Fibroblast of mammary gland (primary cell): ENCODE measurements around the gene NPHP1.
"Not testable (repeated sequence)": the region's sequence is repeated elsewhere in the genome, so short reads cannot be mapped to it uniquely, and the experiment has no call there.

Source experiments
- DNase-seq: peaks from one replicate; pipeline ENCODE4 v3.0.0-alpha.2; 2010; ENCODE audit warnings: low read depth
- H3K4me3 ChIP-seq: 2 replicates; pipeline ENCODE4 v1.5.1; 2011; ENCODE audit warnings: low read depth, mild to moderate bottlenecking, low read length, moderate library complexity; ENCODE audit not compliant: control insufficient read depth
- TF ChIP-seq, protein P1 (sequence below): conservative IDR thresholded peaks from 2 replicates; pipeline ENCODE4 v1.5.1; 2011; ENCODE audit warnings: low read depth, low read length, inconsistent platforms; ENCODE audit not compliant: control insufficient read depth, insufficient read depth

Gene NPHP1

DNA sequence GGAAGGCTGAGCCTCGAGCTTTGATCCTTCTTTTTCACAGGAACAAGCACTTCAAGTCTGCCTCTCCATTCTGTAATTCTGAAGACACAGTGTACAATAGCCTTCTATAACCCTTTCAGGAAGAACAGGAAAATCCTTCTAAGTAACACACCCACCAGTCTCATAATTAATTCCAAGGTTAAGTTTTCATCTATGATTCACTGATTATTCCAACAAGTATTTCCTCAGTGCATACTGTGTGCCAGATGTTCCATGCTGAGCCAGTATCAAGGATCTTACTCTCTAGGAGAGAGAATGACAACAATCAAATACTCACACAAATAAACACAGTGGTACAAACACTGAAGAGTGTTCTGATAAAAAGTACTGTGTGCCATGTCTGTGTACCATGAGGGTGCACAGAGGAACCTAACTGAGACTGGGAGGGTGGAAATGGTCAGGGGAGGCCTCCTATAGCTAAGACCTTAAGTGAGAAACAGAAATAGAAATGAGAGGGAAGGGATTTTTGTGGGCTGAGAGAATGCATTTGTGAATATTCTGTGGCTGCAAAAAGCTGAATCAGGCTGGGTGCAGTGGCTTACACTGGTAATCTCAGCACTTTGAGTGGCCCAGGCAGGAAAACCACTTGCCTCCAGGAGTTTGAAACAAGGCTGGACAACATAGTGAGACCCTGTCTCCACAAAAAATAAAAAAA, 14.8 kb upstream of the NPHP1 start:
- H3K4me3 ChIP-seq, result no peak overlapping the region
- DNase-seq, result peak; percentile 67
- TF ChIP-seq, protein P1, sequence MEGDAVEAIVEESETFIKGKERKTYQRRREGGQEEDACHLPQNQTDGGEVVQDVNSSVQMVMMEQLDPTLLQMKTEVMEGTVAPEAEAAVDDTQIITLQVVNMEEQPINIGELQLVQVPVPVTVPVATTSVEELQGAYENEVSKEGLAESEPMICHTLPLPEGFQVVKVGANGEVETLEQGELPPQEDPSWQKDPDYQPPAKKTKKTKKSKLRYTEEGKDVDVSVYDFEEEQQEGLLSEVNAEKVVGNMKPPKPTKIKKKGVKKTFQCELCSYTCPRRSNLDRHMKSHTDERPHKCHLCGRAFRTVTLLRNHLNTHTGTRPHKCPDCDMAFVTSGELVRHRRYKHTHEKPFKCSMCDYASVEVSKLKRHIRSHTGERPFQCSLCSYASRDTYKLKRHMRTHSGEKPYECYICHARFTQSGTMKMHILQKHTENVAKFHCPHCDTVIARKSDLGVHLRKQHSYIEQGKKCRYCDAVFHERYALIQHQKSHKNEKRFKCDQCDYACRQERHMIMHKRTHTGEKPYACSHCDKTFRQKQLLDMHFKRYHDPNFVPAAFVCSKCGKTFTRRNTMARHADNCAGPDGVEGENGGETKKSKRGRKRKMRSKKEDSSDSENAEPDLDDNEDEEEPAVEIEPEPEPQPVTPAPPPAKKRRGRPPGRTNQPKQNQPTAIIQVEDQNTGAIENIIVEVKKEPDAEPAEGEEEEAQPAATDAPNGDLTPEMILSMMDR, result no peak

- H3K4me3 ChIP-seq, DNase-seq: not testable (repeated sequence)
Observed at GRCh38 chr2:110218889-110219288, 14.1 kb upstream of the NPHP1 start.

DNA sequence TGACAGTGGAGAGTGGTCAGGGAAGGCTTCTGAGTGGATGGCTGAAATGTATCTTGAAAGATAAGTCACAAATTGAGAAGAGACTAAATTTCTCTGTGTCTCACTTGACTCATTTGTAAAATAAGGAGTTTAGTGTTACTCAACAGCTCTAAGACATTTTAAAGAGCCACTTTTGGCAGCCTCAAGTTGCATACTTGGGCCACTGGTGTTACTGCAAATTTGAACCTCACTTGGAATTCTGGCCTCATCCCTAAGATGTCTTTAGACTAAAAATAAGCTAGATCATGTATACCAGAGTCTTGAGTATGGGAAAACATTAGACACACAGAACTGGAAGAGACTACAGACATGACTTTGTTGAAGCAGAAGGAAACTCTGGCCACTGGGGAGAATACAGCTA, 12.0 kb upstream of the NPHP1 start:
- TF ChIP-seq, protein P1, result no peak
- DNase-seq, result no peak
- no peak overlapping the region for H3K4me3 ChIP-seq

DNA sequence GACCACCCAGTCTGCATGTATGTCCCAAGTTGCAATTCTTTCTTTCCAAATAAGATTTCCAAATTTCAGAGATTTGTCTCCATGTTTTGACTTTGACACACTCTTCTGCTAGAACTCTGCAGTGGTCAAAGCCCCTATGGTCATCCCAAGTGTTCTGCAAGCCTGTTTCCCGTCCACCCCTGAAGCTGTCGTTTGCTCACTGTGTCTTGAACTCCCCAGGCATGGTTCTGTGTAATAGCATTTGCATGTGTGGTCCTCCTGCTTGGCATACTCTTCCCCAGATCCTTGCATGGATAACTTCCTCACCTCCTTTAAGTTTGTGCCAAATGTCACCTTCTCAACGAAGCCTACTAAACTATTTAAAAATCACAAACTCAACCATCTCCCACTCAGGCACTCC, 11.4 kb upstream of the NPHP1 start:
- no peak overlapping the region for H3K4me3 ChIP-seq
- TF ChIP-seq, protein P1, result no peak
- no peak for DNase-seq

- no peak for DNase-seq
Observed at GRCh38 chr2:110215566-110216158, 10.8 kb upstream of the NPHP1 start.

DNA sequence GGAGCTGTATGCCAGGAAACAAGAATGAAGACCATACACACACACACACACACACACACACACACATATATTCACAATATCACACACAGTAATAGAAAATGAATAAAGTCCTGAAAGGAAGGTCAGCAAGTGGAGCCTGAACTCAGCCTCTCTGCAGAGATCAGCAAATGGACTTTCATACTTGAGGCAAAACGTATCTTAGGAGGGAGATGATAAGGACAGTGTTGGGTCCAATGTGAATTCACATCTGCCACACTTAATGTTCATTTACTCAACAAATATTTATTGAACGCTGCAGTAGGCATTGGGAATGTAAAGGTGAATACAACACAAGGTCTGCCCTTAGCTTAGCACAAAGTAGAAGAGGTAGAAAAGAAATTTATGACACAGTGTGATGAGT, 10.3 kb upstream of the NPHP1 start:
- TF ChIP-seq, protein P1, result no peak
- H3K4me3 ChIP-seq, result no peak overlapping the region
- no peak for DNase-seq

More at GRCh38 chr2:110215566-110216158, 10.8 kb upstream of the NPHP1 start:
- H3K4me3 ChIP-seq, result no peak overlapping the region
- TF ChIP-seq, protein P1, result no peak

DNA sequence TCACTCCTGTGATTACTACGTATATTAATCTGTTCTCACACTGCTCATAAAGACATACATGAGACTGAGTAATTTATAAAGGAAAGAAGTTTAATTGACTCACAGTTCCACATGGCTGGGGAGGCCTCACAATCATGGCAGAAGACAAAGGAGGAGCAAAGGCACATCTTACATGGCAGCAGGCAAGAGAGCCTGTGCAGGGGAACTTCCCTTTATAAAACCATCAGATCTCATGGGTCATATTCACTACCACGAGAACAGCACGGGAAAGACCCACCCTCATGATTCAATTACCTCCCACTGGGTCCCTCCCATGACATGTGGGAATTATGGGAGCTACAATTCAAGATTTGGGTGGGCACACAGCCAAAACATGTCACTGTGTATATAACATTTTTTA, 8.7 kb upstream of the NPHP1 start:
- not testable (repeated sequence) for H3K4me3 ChIP-seq, DNase-seq
